HG03460 (cell line): ENCODE results near the gene CFAP77.

Source experiments
- ATAC-seq: cut with Tn5 transposase; IDR thresholded peaks from one replicate; pipeline ENCODE4 v1.9.1; 2021; ENCODE audit not compliant: unreplicated experiment

The CFAP77 gene

GRCh38 chr9:132487351-132487791 lies 77.4 kb downstream of the CFAP77 start:
- ATAC-seq: no peak

DNA sequence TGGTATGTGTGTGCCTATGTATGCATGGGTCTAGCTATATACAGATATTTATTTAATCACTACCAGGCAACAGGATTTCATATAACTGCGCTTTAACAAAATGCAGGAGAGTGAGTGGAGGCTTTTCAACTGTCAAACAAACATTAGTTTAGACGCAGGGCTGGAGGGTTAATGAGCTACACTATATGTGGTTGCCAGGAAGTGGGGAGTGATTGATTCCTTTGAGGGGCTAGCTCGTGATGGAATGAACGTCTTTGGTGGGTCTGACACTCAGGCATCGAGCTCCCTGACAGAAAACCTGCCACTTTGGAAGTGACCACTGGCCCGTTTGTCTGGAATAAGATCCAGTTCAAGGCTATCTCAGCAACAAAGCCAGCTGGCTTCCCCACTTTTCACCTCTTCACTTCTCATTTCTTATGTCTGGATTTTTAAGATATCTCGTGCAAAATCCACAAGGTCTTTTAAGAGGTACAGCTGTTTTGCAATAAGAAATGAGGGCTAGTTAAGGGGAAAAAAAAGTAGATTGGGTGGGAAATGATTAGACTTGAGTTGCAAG lies 78.0 kb downstream of the CFAP77 start:
- no peak for ATAC-seq

GRCh38 chr9:132488626-132489025 lies 78.6 kb downstream of the CFAP77 start:
- ATAC-seq: no peak

DNA sequence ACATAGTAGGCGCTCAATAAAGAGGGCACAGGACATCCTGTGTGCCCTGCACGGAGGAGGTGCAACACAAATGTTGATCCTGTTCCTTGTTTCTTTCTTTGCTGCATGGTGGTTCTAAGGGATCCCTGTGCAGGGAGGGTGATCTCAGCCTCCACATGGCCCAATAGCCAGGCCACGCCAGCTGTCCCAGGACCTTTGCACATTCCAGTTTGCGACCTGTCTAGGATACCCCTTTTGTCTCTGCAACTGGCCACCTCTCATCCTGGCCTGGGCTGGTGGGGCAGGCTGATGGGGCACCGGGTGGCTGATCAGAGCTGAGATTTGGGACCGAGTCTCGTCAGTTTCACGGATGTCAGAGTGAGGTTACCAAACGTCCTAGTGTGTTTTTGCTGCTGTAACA lies 79.5 kb downstream of the CFAP77 start:
- no peak for ATAC-seq

DNA sequence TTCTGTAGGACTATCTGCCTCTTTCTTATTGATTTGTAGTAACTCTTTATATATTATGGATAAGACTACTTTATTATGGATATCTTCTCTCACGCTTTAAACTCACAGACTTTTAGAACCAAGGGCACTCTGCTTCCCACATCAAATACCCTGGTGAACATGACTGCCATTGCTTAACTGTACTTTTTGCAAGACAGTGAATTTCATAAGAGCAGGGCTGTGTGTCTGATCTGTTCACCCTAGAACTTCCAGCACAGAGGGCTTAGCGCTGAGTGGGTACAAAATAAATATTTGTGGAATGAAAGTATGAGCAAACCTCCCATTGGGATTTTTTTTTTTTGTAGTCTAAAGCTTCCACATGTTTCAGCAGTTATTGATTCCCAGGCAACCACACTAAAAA lies 84.8 kb downstream of the CFAP77 start:
- no peak for ATAC-seq

GRCh38 chr9:132497731-132498130 lies 87.7 kb downstream of the CFAP77 start:
- no peak for ATAC-seq

DNA sequence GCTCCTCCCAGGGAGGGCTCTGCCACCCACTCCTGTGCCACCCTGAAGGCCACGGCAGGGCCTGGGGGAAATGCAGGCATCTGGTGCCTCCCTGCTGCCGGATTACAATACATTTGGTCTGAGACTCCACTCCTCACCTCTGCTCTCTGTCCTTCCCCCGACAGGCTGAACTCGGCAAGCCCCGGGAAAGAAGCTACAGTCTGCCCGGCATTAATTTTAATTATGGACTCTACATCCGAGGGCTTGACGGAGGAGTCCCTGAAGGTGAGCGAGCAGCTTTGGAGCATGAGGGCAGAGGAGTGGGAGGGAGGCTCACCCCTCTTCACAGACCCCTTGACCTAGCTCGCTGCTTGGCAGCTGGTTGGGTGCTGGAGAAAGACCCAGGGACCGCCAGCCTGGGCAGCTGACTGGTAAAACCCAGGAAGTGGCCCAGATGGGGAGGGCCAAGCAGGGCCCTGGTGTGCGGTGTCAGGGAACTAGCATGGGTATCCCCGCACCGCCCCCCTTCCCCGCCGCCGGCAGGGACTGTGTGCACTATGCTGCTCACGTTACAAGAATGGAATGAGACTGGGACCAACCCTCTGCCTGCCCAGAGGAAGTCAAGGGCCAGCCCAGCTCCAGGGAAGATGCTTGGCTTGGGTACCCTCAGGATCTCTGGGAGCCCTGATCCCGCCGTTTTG lies 88.7 kb downstream of the CFAP77 start:
- no peak for ATAC-seq

DNA sequence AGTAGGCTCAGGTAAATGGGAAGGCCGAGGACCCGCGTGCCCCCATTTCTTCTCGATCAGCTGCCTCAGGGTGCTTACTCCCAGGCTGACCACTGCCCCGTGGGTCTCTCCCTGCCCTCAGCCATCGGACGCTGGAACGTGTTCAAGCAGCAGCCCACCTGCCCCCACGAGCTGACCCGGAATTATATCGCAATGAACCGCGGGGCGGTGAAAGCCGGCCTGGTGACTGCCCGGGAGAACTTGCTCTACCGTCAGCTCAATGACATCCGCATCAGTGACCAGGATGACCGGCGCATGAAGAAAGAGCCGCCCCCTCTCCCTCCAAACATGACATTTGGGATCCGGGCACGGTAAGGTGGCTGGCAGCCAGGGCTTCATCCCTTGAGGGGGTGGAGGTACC lies 89.2 kb downstream of the CFAP77 start:
- no peak for ATAC-seq

DNA sequence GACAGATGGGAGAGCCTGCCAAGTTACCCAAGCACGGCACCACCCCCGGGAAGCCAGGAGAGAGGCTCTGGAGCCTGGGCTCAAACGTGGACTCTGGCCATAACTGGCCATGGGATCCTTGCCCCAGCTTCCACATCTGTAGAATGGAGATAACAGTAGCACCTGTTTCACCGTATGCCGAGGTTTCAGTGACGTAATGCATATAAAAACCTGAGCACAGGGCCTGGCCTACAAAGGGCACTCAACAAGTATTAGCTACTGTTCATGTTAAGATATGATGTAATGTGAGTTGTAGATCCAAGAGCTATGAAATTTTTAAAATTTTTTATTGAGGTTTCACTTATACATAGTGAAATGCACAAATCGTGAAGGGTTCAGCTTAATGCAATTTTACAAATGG lies 90.2 kb downstream of the CFAP77 start:
- ATAC-seq: no peak

- no peak for ATAC-seq
Observed at GRCh38 chr9:132502480-132502879, 92.5 kb downstream of the CFAP77 start.

DNA sequence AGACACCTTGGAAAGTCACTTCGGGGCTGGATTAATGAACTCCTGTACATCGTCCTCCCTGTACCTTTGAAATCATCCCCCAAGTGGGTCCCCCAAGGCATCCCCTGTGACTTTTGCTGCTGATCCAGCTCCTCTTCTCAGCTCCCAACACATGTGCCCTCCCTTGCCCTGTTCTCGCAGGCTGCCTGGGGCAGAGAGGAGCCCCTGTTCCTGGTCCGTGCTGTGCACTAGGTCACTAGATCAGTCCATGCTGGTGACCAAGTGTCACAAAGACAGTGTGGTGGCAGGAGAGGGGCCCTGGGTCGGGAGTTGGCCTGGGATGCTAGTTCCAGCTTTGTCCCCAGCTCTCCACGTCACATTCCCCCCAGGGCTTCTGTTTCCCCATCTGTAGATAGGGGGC lies 93.1 kb downstream of the CFAP77 start:
- ATAC-seq: no peak

- no peak for ATAC-seq
Observed at GRCh38 chr9:132504488-132504887, 94.5 kb downstream of the CFAP77 start.

- no peak for ATAC-seq
Observed at GRCh38 chr9:132505991-132506655, 96.1 kb downstream of the CFAP77 start.

DNA sequence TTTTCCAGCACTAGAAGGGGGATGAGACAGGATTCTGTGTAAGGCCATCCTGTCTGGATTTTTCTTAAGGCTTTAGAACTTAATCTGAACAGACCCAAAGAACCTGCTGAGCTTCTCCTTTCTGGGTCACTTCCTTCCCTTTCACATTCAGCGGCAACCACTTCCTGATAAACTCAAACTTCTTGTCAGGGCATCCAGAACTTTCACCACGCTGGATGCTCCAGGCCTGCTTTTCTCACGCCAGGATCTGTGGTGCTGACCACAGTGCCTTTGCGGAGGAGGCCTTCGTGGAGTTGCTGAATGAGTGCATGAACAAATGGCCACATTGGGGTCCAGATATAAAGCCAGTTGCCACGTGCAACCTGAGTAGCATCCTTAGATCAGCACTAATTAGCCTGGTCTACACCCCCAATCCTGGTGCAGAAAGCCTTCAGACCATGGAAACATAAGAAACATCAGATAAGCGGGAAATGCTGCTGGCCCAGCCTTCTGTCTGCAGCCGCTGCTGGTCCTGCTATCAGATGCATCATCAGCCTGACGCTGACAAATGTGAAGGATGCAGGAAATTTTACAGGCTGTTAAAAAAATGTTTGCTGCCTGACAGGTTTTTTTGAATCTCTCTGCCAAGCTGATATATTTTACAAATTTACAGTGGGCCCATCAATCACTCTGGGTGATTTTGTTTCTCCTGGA lies 97.1 kb downstream of the CFAP77 start:
- no peak for ATAC-seq

- no peak for ATAC-seq
Observed at GRCh38 chr9:132507670-132508469, 97.9 kb downstream of the CFAP77 start.

DNA sequence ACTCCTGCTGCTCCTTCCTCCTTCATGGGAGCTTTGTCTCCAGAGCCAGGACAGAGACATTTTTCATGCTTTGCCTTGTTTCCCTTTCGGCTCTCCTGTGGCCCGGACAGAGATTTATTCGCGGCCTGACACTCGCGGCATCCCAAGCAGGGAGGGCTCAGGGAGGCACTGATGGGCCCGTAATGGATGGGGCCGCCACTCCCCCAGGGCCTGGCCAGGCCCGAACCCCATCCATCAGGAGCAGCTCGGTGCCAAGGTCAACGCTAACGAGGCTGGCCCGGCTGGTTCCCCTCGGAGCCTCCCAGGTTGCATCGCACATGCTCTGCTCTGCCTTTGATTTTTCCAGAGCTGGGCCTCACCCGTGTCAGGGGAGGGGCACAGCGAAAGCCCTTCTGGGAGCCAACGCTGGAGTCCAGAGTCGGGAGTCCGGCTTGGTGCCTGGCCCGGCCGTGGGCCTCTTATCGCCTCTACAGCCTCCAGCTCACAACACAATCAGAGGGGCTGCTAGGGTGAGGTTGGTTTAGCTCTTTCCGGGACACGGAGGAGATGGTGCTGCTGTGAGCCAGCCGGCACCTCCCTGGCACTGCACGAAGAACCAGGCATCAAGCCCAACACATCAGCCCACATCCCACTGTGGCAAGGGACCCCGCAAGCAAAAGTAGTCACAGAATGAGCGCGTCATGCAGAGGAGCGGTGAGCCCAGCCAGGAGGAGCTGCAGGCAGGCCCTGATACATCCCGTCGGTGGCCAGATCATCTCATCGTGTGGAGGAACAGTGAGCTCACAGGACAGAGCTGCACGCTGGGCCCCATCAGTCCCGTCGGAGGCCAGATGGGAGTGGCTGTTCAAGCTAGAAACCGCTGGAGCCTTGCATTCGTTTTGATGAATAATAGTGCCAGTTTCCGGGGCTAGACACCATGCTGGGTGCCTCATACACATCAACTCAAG lies 100.2 kb downstream of the CFAP77 start:
- no peak for ATAC-seq

DNA sequence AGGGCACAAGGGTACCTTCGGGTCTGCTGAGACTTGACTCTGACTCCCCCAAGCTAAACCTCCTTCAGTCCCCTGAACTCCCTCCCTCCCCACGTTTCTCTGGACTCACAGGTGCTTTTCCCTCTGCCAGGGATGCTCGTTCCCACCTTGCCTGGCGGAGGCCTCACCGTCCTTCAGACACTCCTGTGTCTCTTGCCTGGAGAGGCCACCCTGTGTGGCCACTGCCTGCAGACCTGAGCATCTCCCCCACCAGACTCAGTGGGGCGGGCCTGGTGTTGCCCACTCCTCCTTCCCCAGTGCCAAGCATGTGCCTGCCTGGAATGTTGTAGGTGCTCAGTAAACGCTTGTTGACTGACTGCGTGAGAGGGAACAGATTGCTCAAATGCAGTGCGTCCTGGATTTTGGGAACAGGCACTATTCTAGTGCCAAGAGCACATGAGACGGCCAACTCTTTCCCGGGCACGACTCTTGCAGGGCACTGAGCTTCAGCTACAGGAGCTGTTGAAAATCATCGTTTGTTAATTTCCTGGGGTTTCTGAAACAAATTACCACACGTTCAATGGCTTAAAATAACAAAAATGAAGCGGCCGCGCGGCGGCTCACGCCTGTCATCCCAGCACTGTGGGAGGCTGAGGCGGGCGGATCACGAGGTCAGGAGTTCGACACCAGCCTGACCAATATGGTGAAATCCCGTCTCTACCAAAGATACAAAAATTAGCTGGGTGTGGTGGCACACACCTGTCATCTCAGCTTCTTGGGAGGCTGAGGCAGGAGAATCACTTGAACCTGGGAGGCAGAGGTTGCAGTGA lies 101.4 kb downstream of the CFAP77 start:
- ATAC-seq: no peak

DNA sequence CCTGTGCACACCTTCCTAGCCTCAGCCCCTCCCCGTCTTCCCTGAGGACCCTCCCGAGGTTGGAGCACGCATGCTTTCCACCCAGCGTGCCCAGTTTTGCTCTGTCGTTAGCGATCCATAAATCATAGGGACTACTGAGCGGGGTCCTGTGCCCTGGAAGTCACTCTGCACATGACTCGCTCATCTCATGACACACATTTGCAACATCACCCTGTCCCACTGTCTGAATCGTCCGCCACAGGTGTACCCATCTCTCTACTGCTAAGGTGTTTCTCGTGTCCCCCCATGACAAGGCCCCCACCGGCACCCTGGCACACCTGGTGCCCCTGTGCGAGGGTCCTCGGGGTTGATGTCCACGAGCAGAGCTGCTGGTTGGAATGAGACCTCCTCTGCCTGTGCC lies 103.4 kb downstream of the CFAP77 start:
- no peak for ATAC-seq
